Neural progenitor cell (in vitro differentiated cells): ENCODE measurements around the gene ADAMTS3. TPM values are rescaled to one million over a fixed set of nuclear protein-coding genes. Genes with fewer than 3 reads are reported as not detected.

Experiments used
- DNase-seq: peaks from one replicate; pipeline ENCODE4 v3.0.0-alpha.2; 2016; ENCODE audit warnings: low spot score
- H2AFZ ChIP-seq: fragments of 200-600 bp; sonication (generic); replicated peaks from 2 replicates; pipeline ENCODE4 v1.6.1; 2016; ENCODE audit warnings: antibody characterized with exemption
- H3F3A ChIP-seq: fragments of 200-600 bp; sonication (generic); 2 replicates; pipeline ENCODE4 v1.6.1; 2016; ENCODE audit warnings: antibody characterized with exemption, low read depth
- H3K27ac ChIP-seq: fragments of 200-600 bp; sonication (generic); 2 replicates; pipeline ENCODE4 v1.5.1; 2016; ENCODE audit warnings: mild to moderate bottlenecking
- H3K27me3 ChIP-seq: fragments of 200-600 bp; sonication (generic); 2 replicates; pipeline ENCODE4 v1.6.1; 2016; ENCODE audit warnings: mild to moderate bottlenecking, moderate library complexity
- H3K36me3 ChIP-seq: fragments of 200-600 bp; sonication (generic); 2 replicates; pipeline ENCODE4 v1.5.1; 2016
- H3K4me1 ChIP-seq: fragments of 200-600 bp; sonication (generic); 2 replicates; pipeline ENCODE4 v1.6.1; 2016; ENCODE audit warnings: mixed run types
- H3K4me2 ChIP-seq: fragments of 200-600 bp; sonication (generic); 2 replicates; pipeline ENCODE4 v1.6.1; 2016
- H3K4me3 ChIP-seq: fragments of 200-600 bp; sonication (generic); 2 replicates; pipeline ENCODE4 v1.5.1; 2016
- H3K79me2 ChIP-seq: fragments of 200-600 bp; sonication (generic); 2 replicates; pipeline ENCODE4 v1.6.1; 2016; ENCODE audit warnings: low read depth
- H3K9ac ChIP-seq: fragments of 200-600 bp; sonication (generic); 2 replicates; pipeline ENCODE4 v1.6.1; 2016
- H3K9me3 ChIP-seq: fragments of 200-600 bp; sonication (generic); 2 replicates; pipeline ENCODE4 v1.5.1; 2016; ENCODE audit warnings: low read depth
- H4K20me1 ChIP-seq: fragments of 200-600 bp; sonication (generic); 2 replicates; pipeline ENCODE4 v1.6.1; 2016; ENCODE audit warnings: low read depth
- H3K27ac Mint-ChIP-seq: 3 replicates; pipeline ENCODE4 v1.8.0; 2021; ENCODE audit warnings: mixed read lengths
- H3K27me3 Mint-ChIP-seq: 2 replicates; pipeline ENCODE4 v1.8.0; 2022; ENCODE audit warnings: low read depth, mild to moderate bottlenecking, inconsistent platforms, moderate library complexity, mixed read lengths; ENCODE audit not compliant: insufficient read depth
- H3K36me3 Mint-ChIP-seq: 3 replicates; pipeline ENCODE4 v1.8.0; 2021; ENCODE audit warnings: mixed read lengths
- H3K4me1 Mint-ChIP-seq: 3 replicates; pipeline ENCODE4 v1.8.0; 2021; ENCODE audit warnings: mixed read lengths
- H3K4me3 Mint-ChIP-seq: 3 replicates; pipeline ENCODE4 v1.8.0; 2021; ENCODE audit warnings: mild to moderate bottlenecking, moderate library complexity, mixed read lengths
- H3K9me3 Mint-ChIP-seq: 3 replicates; pipeline ENCODE4 v1.8.0; 2020; ENCODE audit warnings: mixed read lengths
- EZH2 ChIP-seq: fragments of 200-600 bp; sonication (generic); IDR thresholded peaks from 2 replicates; pipeline ENCODE4 v1.6.1; 2017; ENCODE audit warnings: antibody characterized with exemption, mild to moderate bottlenecking, moderate library complexity
- EZH2phosphoT487 ChIP-seq: fragments of 200-600 bp; sonication (generic); IDR thresholded peaks from 2 replicates; pipeline ENCODE4 v1.6.1; 2017; ENCODE audit warnings: antibody characterized with exemption
- total RNA-seq: library from RNA; depleted of rRNA; stranded (reverse); fragments of >200 nt; gene quantifications from 2 replicates; pipeline ENCODE4 v1.2.3, GENCODE V29; 2015; ENCODE audit warnings: low replicate concordance
- TF ChIP-seq, protein P1 (sequence below): fragments of 200-600 bp; sonication (generic); IDR thresholded peaks from 2 replicates; pipeline ENCODE4 v1.5.1; 2017; ENCODE audit warnings: antibody characterized with exemption, mild to moderate bottlenecking

ADAMTS3 gene
- total RNA-seq, 1 donor from 2014 or later = 2.1 TPM

- Mint-ChIP-seq H3K36me3 (peaks cover 2% of the 10 kb centered on the region), H3K27me3 (no peaks in the 10 kb centered on the region), H3K9me3 (peaks cover 24% of the 10 kb centered on the region), H3K4me1 (no peaks in the 10 kb centered on the region), H3K4me3 (no peak overlapping the region), H3K27ac (no peak overlapping the region)
- no peaks in the 10 kb centered on the region for H3K79me2 ChIP-seq
- TF ChIP-seq EZH2phosphoT487 (no peak), EZH2 (no peak)
- TF ChIP-seq, protein P1, sequence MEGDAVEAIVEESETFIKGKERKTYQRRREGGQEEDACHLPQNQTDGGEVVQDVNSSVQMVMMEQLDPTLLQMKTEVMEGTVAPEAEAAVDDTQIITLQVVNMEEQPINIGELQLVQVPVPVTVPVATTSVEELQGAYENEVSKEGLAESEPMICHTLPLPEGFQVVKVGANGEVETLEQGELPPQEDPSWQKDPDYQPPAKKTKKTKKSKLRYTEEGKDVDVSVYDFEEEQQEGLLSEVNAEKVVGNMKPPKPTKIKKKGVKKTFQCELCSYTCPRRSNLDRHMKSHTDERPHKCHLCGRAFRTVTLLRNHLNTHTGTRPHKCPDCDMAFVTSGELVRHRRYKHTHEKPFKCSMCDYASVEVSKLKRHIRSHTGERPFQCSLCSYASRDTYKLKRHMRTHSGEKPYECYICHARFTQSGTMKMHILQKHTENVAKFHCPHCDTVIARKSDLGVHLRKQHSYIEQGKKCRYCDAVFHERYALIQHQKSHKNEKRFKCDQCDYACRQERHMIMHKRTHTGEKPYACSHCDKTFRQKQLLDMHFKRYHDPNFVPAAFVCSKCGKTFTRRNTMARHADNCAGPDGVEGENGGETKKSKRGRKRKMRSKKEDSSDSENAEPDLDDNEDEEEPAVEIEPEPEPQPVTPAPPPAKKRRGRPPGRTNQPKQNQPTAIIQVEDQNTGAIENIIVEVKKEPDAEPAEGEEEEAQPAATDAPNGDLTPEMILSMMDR = no peak
- DNase-seq = no peak
- H3K36me3 ChIP-seq = no peaks in the 10 kb centered on the region
- H3K27me3 ChIP-seq = no peaks in the 10 kb centered on the region
- H3F3A ChIP-seq = no peaks in the 10 kb centered on the region
- H3K9ac ChIP-seq = no peak overlapping the region
- no peaks in the 10 kb centered on the region for H3K9me3 ChIP-seq
- H3K4me3 ChIP-seq = no peak overlapping the region
- no peak overlapping the region for H2AFZ ChIP-seq
- H3K27ac ChIP-seq = no peak overlapping the region
- no peak overlapping the region for H3K4me2 ChIP-seq
- H3K4me1 ChIP-seq = no peaks in the 10 kb centered on the region
- H4K20me1 ChIP-seq = no peaks in the 10 kb centered on the region
Measured at GRCh38 chr4:72507860-72508419, 61.1 kb downstream of the ADAMTS3 start.

GRCh38 chr4:72507167-72507566, 61.9 kb downstream of the ADAMTS3 start:
- Histone ChIP-seq H3K4me3 (no peak overlapping the region), H3K36me3 (no peaks in the 10 kb centered on the region), H2AFZ (no peak overlapping the region), H3K9ac (no peak overlapping the region), H3K9me3 (no peaks in the 10 kb centered on the region), H3K27ac (no peak overlapping the region), H3K4me2 (no peak overlapping the region), H3F3A (no peaks in the 10 kb centered on the region), H3K79me2 (no peaks in the 10 kb centered on the region), H3K4me1 (no peaks in the 10 kb centered on the region), H4K20me1 (no peaks in the 10 kb centered on the region), H3K27me3 (no peaks in the 10 kb centered on the region)
- Mint-ChIP-seq H3K27ac (no peak overlapping the region), H3K9me3 (peaks cover 25% of the 10 kb centered on the region), H3K4me1 (no peaks in the 10 kb centered on the region), H3K4me3 (no peak overlapping the region), H3K27me3 (no peaks in the 10 kb centered on the region), H3K36me3 (peaks cover 2% of the 10 kb centered on the region)
- no peak for DNase-seq
- no peak for TF ChIP-seq EZH2phosphoT487
- TF ChIP-seq, protein P1 = no peak
- TF ChIP-seq EZH2 = no peak

- H3K9ac ChIP-seq = no peak overlapping the region
- no peaks in the 10 kb centered on the region for H4K20me1 ChIP-seq
- Mint-ChIP-seq H3K4me1 (no peaks in the 10 kb centered on the region), H3K9me3 (peaks cover 25% of the 10 kb centered on the region), H3K27me3 (no peaks in the 10 kb centered on the region), H3K36me3 (peaks cover 2% of the 10 kb centered on the region), H3K4me3 (no peak overlapping the region), H3K27ac (no peak overlapping the region)
- H3K36me3 ChIP-seq = no peaks in the 10 kb centered on the region
- no peaks in the 10 kb centered on the region for H3F3A ChIP-seq
- H3K4me2 ChIP-seq = no peak overlapping the region
- H3K27me3 ChIP-seq = no peaks in the 10 kb centered on the region
- no peak overlapping the region for H3K27ac ChIP-seq
- no peak overlapping the region for H3K4me3 ChIP-seq
- H3K79me2 ChIP-seq = no peaks in the 10 kb centered on the region
- TF ChIP-seq EZH2 = no peak
- TF ChIP-seq, protein P1 = peak; percentile 82
- H2AFZ ChIP-seq = peak overlapping the region; percentile 61
- DNase-seq = peak; percentile 66
- no peaks in the 10 kb centered on the region for H3K4me1 ChIP-seq
- no peaks in the 10 kb centered on the region for H3K9me3 ChIP-seq
Measured at GRCh38 chr4:72505314-72505744, 63.7 kb downstream of the ADAMTS3 start.
